ENCODE data around the gene ABCG4.
"Not testable (repeated sequence)": the region's sequence is repeated elsewhere in the genome, so short reads cannot be mapped to it uniquely, and the experiment has no call there.

GRCh38 chr11:119184399-119184798, 35.5 kb downstream of the ABCG4 start:
- TF ChIP-seq CTCF, POLR2A (IDR thresholded peaks at IDR 0.05): not testable (repeated sequence)
